Chondrocyte (in vitro differentiated cells): ENCODE results near the gene FNBP1. TPM values are rescaled to one million over a fixed set of nuclear protein-coding genes. Genes with fewer than 3 reads are reported as not detected.

Source experiments
- DNase-seq: peaks from one replicate; pipeline ENCODE4 v3.0.0; 2021; ENCODE audit warnings: mixed read lengths, low spot score
- H3K27ac Mint-ChIP-seq: one replicate; pipeline ENCODE4 v1.8.0; 2021; ENCODE audit warnings: mild to moderate bottlenecking, moderate library complexity, mixed read lengths; ENCODE audit not compliant: unreplicated experiment
- H3K27me3 Mint-ChIP-seq: 2 replicates; pipeline ENCODE4 v1.8.0; 2021; ENCODE audit warnings: low read depth, mixed read lengths
- H3K36me3 Mint-ChIP-seq: 2 replicates; pipeline ENCODE4 v1.8.0; 2021; ENCODE audit warnings: low read depth, mixed read lengths
- H3K4me1 Mint-ChIP-seq: 2 replicates; pipeline ENCODE4 v1.8.0; 2021; ENCODE audit warnings: low read depth, mild to moderate bottlenecking, mixed read lengths
- H3K4me3 Mint-ChIP-seq: one replicate; pipeline ENCODE4 v1.8.0; 2021; ENCODE audit warnings: mild to moderate bottlenecking, moderate library complexity, mixed read lengths; ENCODE audit not compliant: unreplicated experiment
- H3K9me3 Mint-ChIP-seq: 2 replicates; pipeline ENCODE4 v1.8.0; 2021; ENCODE audit warnings: low read depth, mixed read lengths
- CTCF ChIP-seq: fragments of 200-600 bp; sonication (generic); IDR thresholded peaks from 2 replicates; pipeline ENCODE4 v1.5.0; 2021; ENCODE audit warnings: antibody characterized with exemption, mild to moderate bottlenecking, moderate library complexity
- total RNA-seq: library from RNA; stranded (reverse); gene quantifications from 3 replicates; pipeline ENCODE4 v1.2.1, GENCODE V29; 2021

The FNBP1 gene
- total RNA-seq, 1 donor from 2014 or later: 61.2 TPM

GRCh38 chr9:129880654-129881546 is 162.1 kb downstream of the FNBP1 start:
- no peak for DNase-seq
- Mint-ChIP-seq H3K4me3 (no peak overlapping the region), H3K27ac (no peak overlapping the region), H3K27me3 (no peaks in the 10 kb centered on the region), H3K4me1 (peaks cover 22% of the 10 kb centered on the region), H3K9me3 (no peaks in the 10 kb centered on the region), H3K36me3 (peaks cover 10% of the 10 kb centered on the region)
- TF ChIP-seq CTCF: no peak

GRCh38 chr9:129879991-129880653 is 162.9 kb downstream of the FNBP1 start:
- Mint-ChIP-seq H3K9me3 (no peaks in the 10 kb centered on the region), H3K27me3 (no peaks in the 10 kb centered on the region), H3K4me1 (peaks cover 14% of the 10 kb centered on the region), H3K36me3 (peaks cover 12% of the 10 kb centered on the region), H3K4me3 (no peak overlapping the region), H3K27ac (no peak overlapping the region)
- DNase-seq: no peak
- TF ChIP-seq CTCF: no peak

GRCh38 chr9:129879103-129879699 is 163.8 kb downstream of the FNBP1 start:
- H3K9me3 Mint-ChIP-seq: no peaks in the 10 kb centered on the region
- peaks cover 5% of the 10 kb centered on the region for H3K4me1 Mint-ChIP-seq
- H3K27me3 Mint-ChIP-seq: no peaks in the 10 kb centered on the region
- no peak overlapping the region for H3K4me3 Mint-ChIP-seq
- TF ChIP-seq CTCF: no peak
- DNase-seq: no peak
- H3K36me3 Mint-ChIP-seq: peaks cover 18% of the 10 kb centered on the region
- H3K27ac Mint-ChIP-seq: no peak overlapping the region

- TF ChIP-seq CTCF: no peak
- no peak overlapping the region for H3K27ac Mint-ChIP-seq
- no peaks in the 10 kb centered on the region for H3K9me3 Mint-ChIP-seq
- H3K27me3 Mint-ChIP-seq: no peaks in the 10 kb centered on the region
- no peak for DNase-seq
- no peaks in the 10 kb centered on the region for H3K4me1 Mint-ChIP-seq
- H3K4me3 Mint-ChIP-seq: no peak overlapping the region
- H3K36me3 Mint-ChIP-seq: peaks cover 21% of the 10 kb centered on the region
These were observed 164.7 kb downstream of the FNBP1 start for GRCh38 chr9:129878291-129878690.

GRCh38 chr9:129876815-129877214 is 166.2 kb downstream of the FNBP1 start:
- H3K4me1 Mint-ChIP-seq: no peaks in the 10 kb centered on the region
- H3K4me3 Mint-ChIP-seq: no peak overlapping the region
- no peak overlapping the region for H3K27ac Mint-ChIP-seq
- H3K27me3 Mint-ChIP-seq: no peaks in the 10 kb centered on the region
- no peak for DNase-seq
- no peak for TF ChIP-seq CTCF
- peaks cover 19% of the 10 kb centered on the region for H3K36me3 Mint-ChIP-seq
- H3K9me3 Mint-ChIP-seq: no peaks in the 10 kb centered on the region
